ENCODE measurements around the gene B4GALT5. TPM values are rescaled to one million over a fixed set of nuclear protein-coding genes. Genes with fewer than 3 reads are reported as not detected.

Gene B4GALT5
- total and polyA plus RNA-seq, 2 donors (not counting 1 experiment from before 2014, with no cell fraction given), result 21.0 to 28.0 TPM

DNA sequence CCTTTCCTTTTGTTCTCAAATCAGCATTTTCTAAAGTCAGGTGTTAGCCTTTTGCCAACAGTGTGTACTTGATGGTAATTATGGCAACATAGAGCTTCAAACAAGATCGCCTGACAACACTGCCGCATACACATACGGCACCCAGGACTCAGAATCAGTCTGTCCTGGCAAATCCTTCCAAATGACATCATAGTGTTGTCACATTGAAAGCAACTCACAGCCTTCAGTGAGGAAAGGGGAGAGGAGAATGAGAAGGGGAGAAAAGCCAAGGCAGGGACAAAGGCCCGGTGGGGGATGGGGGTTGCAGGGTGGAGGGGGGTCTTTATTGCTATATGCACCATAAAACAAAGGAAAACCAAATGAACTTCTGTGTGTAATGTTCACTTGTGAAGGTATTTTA is 80.0 kb downstream of the B4GALT5 start:
- TF ChIP-seq, protein P1, sequence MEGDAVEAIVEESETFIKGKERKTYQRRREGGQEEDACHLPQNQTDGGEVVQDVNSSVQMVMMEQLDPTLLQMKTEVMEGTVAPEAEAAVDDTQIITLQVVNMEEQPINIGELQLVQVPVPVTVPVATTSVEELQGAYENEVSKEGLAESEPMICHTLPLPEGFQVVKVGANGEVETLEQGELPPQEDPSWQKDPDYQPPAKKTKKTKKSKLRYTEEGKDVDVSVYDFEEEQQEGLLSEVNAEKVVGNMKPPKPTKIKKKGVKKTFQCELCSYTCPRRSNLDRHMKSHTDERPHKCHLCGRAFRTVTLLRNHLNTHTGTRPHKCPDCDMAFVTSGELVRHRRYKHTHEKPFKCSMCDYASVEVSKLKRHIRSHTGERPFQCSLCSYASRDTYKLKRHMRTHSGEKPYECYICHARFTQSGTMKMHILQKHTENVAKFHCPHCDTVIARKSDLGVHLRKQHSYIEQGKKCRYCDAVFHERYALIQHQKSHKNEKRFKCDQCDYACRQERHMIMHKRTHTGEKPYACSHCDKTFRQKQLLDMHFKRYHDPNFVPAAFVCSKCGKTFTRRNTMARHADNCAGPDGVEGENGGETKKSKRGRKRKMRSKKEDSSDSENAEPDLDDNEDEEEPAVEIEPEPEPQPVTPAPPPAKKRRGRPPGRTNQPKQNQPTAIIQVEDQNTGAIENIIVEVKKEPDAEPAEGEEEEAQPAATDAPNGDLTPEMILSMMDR (conservative IDR thresholded peaks at IDR 0.05 in 1 of 2, IDR thresholded peaks at IDR 0.05 in 1 of 2; ENCODE audit: low read depth in 1 of 2, low read length in 2 of 2), result no peak
- TF ChIP-seq EZH2 (IDR thresholded peaks at IDR 0.05; ENCODE audit: low read length, missing control alignments), result no peak
- Histone ChIP-seq H3K79me2 (ENCODE audit: control insufficient read depth, insufficient read depth, low read length) (no peaks in the 10 kb centered on the region), H3K36me3 (ENCODE audit: control insufficient read depth, insufficient read depth, low read length) (peaks cover 7% of the 10 kb centered on the region), H4K20me1 (ENCODE audit: control insufficient read depth, extremely low read depth, insufficient read depth, low read length) (no peaks in the 10 kb centered on the region), H3K27me3 (ENCODE audit: control insufficient read depth, insufficient read depth, low read length) (no peaks in the 10 kb centered on the region), H3K4me3 (replicated peaks in 1 of 4; ENCODE audit: control extremely low read depth in 1 of 4, insufficient read depth in 1 of 4, low read depth in 3 of 4, low read length in 4 of 4) (no peak overlapping the region), H3K9ac (ENCODE audit: insufficient read depth, low read length) (no peak overlapping the region), H3K27ac (ENCODE audit: insufficient read depth, low read length) (no peak overlapping the region), H3K9me3 (ENCODE audit: control insufficient read depth, insufficient read depth, low read depth, low read length) (no peaks in the 10 kb centered on the region), H3K4me1 (ENCODE audit: control insufficient read depth, extremely low read depth, insufficient read depth, low read length) (no peaks in the 10 kb centered on the region), H3K4me2 (ENCODE audit: extremely low read depth, insufficient read depth, low read length) (no peak overlapping the region), H2AFZ (ENCODE audit: low read length) (no peak overlapping the region)
- no peak for DNase-seq (ENCODE audit: low read depth in 2 of 2)

DNA sequence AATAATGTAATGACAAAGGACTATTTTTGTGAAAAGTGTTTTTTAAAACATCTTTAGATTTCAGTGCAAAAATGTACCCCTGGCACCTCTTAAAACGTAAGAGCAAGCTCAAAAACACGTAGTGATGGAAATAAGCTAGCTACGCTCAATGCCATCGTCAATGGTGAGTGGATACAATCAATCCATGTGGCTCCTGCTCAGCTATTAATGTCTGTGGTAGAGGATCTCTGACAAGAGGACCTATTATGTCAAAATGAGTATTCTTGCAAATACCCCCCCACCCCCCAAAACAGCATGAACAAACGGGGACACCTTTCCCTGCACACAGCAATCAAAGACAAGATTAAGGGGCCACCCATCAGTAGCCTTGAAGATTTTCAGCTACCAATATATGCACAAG is 80.7 kb downstream of the B4GALT5 start:
- no peak overlapping the region for H2AFZ ChIP-seq (ENCODE audit: low read length)
- no peak overlapping the region for H3K4me3 ChIP-seq (replicated peaks in 1 of 4; ENCODE audit: control extremely low read depth in 1 of 4, insufficient read depth in 1 of 4, low read depth in 3 of 4, low read length in 4 of 4)
- no peak overlapping the region for H3K9ac ChIP-seq (ENCODE audit: insufficient read depth, low read length)
- H4K20me1 ChIP-seq (ENCODE audit: control insufficient read depth, extremely low read depth, insufficient read depth, low read length), result no peaks in the 10 kb centered on the region
- no peak for DNase-seq (ENCODE audit: low read depth in 2 of 2)
- no peak for TF ChIP-seq EZH2 (IDR thresholded peaks at IDR 0.05; ENCODE audit: low read length, missing control alignments)
- TF ChIP-seq, protein P1 (conservative IDR thresholded peaks at IDR 0.05 in 1 of 2, IDR thresholded peaks at IDR 0.05 in 1 of 2; ENCODE audit: low read depth in 1 of 2, low read length in 2 of 2), result no peak
- no peaks in the 10 kb centered on the region for H3K4me1 ChIP-seq (ENCODE audit: control insufficient read depth, extremely low read depth, insufficient read depth, low read length)
- no peaks in the 10 kb centered on the region for H3K27me3 ChIP-seq (ENCODE audit: control insufficient read depth, insufficient read depth, low read length)
- H3K79me2 ChIP-seq (ENCODE audit: control insufficient read depth, insufficient read depth, low read length), result no peaks in the 10 kb centered on the region
- H3K9me3 ChIP-seq (ENCODE audit: control insufficient read depth, insufficient read depth, low read depth, low read length), result no peaks in the 10 kb centered on the region
- H3K36me3 ChIP-seq (ENCODE audit: control insufficient read depth, insufficient read depth, low read length), result peaks cover 7% of the 10 kb centered on the region
- H3K4me2 ChIP-seq (ENCODE audit: extremely low read depth, insufficient read depth, low read length), result no peak overlapping the region
- H3K27ac ChIP-seq (ENCODE audit: insufficient read depth, low read length), result no peak overlapping the region

DNA sequence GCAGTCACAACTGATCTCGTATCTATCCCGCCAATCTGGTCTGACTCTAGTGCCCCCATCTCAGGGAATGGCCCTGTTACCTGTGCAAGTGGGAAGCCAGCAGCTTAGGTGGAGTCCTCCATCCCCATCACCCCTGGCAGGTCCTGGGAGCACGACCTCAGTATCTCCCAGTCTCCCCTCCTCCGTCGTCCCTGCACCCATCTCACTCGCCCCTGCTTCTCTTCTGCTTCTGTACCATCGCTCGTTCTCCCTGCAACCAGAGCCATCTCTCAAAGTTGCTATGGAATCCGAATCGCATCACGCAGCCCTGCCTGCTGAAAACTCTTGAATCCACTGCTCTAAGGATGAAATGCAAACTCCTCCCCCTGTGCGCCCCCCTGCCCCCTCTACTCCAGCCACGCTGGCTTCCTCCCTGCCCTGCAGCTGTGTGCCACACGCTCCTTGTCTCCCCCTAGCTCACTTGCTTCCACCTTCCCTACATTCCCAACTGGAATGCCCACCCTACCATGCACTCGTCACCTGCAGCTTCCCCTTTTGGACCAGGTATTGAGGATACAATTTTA is 81.7 kb downstream of the B4GALT5 start:
- no peak overlapping the region for H2AFZ ChIP-seq (ENCODE audit: low read length)
- TF ChIP-seq EZH2 (IDR thresholded peaks at IDR 0.05; ENCODE audit: low read length, missing control alignments), result no peak
- TF ChIP-seq, protein P1 (conservative IDR thresholded peaks at IDR 0.05 in 1 of 2, IDR thresholded peaks at IDR 0.05 in 1 of 2; ENCODE audit: low read depth in 1 of 2, low read length in 2 of 2), result no peak

More for the DNA sequence above, 81.7 kb downstream of the B4GALT5 start:
- Histone ChIP-seq H4K20me1 (ENCODE audit: control insufficient read depth, extremely low read depth, insufficient read depth, low read length) (no peaks in the 10 kb centered on the region), H3K79me2 (ENCODE audit: control insufficient read depth, insufficient read depth, low read length) (no peaks in the 10 kb centered on the region), H3K4me1 (ENCODE audit: control insufficient read depth, extremely low read depth, insufficient read depth, low read length) (no peaks in the 10 kb centered on the region), H3K9ac (ENCODE audit: insufficient read depth, low read length) (no peak overlapping the region), H3K9me3 (ENCODE audit: control insufficient read depth, insufficient read depth, low read depth, low read length) (no peaks in the 10 kb centered on the region), H3K36me3 (ENCODE audit: control insufficient read depth, insufficient read depth, low read length) (peaks cover 7% of the 10 kb centered on the region), H3K4me3 (replicated peaks in 1 of 4; ENCODE audit: control extremely low read depth in 1 of 4, insufficient read depth in 1 of 4, low read depth in 3 of 4, low read length in 4 of 4) (no peak overlapping the region), H3K27me3 (ENCODE audit: control insufficient read depth, insufficient read depth, low read length) (no peaks in the 10 kb centered on the region), H3K4me2 (ENCODE audit: extremely low read depth, insufficient read depth, low read length) (no peak overlapping the region), H3K27ac (ENCODE audit: insufficient read depth, low read length) (no peak overlapping the region)
- no peak for DNase-seq (ENCODE audit: low read depth in 2 of 2)

Data from fibroblast of lung (primary cell).